ENCODE data around the gene RANBP3L. TPM values are rescaled to one million over a fixed set of nuclear protein-coding genes. Genes with fewer than 3 reads are reported as not detected.
"Not testable (repeated sequence)": the region's sequence is repeated elsewhere in the genome, so short reads cannot be mapped to it uniquely, and the experiment has no call there.

Gene RANBP3L
- total and polyA plus RNA-seq, 10 of the 15 experiments (the other 5 are each of a cell fraction or from before 2014, with no cell fraction given), result 0.02 to 0.29 (median 0.06) TPM; not detected in 4

DNA sequence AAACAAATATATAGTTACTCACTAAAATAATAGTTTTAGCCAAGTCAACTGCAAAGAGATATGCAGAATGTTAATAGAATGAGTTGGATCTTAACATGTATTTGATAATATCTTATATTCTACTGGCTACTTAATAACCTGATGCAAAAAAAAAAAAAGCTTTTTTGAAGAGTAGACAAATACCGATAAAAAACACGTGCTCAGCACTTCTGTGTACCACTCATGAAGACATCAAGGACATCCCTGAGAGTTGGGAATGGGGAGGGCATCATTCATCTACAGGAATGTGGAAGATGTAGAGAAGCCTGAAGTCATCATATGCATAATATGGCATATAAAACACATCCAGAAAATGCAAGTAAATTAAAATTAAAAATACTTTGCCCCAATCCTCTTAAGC lies 43.2 kb upstream of the RANBP3L start:
- no peak overlapping the region for H3K27ac ChIP-seq (ENCODE audit: control insufficient read depth, insufficient read depth)
- POLR2A ChIA-PET, result no interaction called here
- no peaks in the 10 kb centered on the region for H3K36me3 ChIP-seq (ENCODE audit: control insufficient read depth in 2 of 2, insufficient read depth in 2 of 2, low read length in 1 of 2)
- WGBS (ENCODE audit: insufficient coverage, insufficient replicate concordance, low lambda C conversion rate, missing lambda C conversion rate), result 47% methylated on average over 2 of the region's 2 CpGs
- SMC1A ChIA-PET (ENCODE audit: uncharacterized antibody, unreplicated experiment), result no interaction called here
- CTCF ChIA-PET, result interaction anchor here (0.6 to 1.1 kb wide), 2 partner anchors 13 to 163 kb away, joined by 3 read pairs; no protein-coding TSS in a partner anchor
- H3K27me3 ChIP-seq (replicated peaks in 1 of 2; ENCODE audit: control insufficient read depth in 2 of 2, insufficient read depth in 2 of 2, low read length in 1 of 2), result no peaks in the 10 kb centered on the region
- TF ChIP-seq CBX5 (IDR thresholded peaks at IDR 0.05; ENCODE audit: low read depth) (no peak), TARDBP (IDR thresholded peaks at IDR 0.05; ENCODE audit: borderline replicate concordance) (no peak), NFXL1 (IDR thresholded peaks at IDR 0.05; ENCODE audit: borderline replicate concordance) (no peak), RFX5 (IDR thresholded peaks at IDR 0.05; ENCODE audit: low read depth, low read length) (no peak), POLR2AphosphoS5 (IDR thresholded peaks at IDR 0.05; ENCODE audit: low read length) (no peak), NFYA (IDR thresholded peaks at IDR 0.05; ENCODE audit: borderline replicate concordance, low read depth, low read length) (no peak), CHD1 (IDR thresholded peaks at IDR 0.05; ENCODE audit: low read depth, low read length) (no peak), KLF5 (IDR thresholded peaks at IDR 0.05; ENCODE audit: partially characterized antibody) (no peak)
- ATAC-seq (no peak), FAIRE-seq (no peak), DNase-seq (ENCODE audit: low read depth, low spot score) (no peak)
- H3K9me3 ChIP-seq (replicated peaks; ENCODE audit: control insufficient read depth, insufficient read depth, low read length), result no peaks in the 10 kb centered on the region
- no TSS peak for BruUV-seq (replicated peaks)
- H2AFZ ChIP-seq (ENCODE audit: control insufficient read depth, low read depth, low read length), result no peak overlapping the region
- no peaks in the 10 kb centered on the region for H3K4me1 ChIP-seq (ENCODE audit: control insufficient read depth, insufficient read depth, low read length)
- in situ Hi-C loops (cut with MboI), result no loop called here
- H3K4me3 ChIP-seq, result no peak overlapping the region
- H4K20me1 ChIP-seq (ENCODE audit: control insufficient read depth, insufficient read depth), result no peaks in the 10 kb centered on the region
- RAD21 ChIA-PET (ENCODE audit: unreplicated experiment), result no interaction called here
- H3K4me2 ChIP-seq (ENCODE audit: control insufficient read depth, insufficient read depth), result no peak overlapping the region
- H3K9ac ChIP-seq (ENCODE audit: control insufficient read depth, insufficient read depth, low read length), result no peak overlapping the region
- no peaks in the 10 kb centered on the region for H3K79me2 ChIP-seq (ENCODE audit: control insufficient read depth, insufficient read depth, low read length)
- intact Hi-C loops (cut with micrococcal nuclease; ENCODE audit: unreplicated experiment), result no loop called here

DNA sequence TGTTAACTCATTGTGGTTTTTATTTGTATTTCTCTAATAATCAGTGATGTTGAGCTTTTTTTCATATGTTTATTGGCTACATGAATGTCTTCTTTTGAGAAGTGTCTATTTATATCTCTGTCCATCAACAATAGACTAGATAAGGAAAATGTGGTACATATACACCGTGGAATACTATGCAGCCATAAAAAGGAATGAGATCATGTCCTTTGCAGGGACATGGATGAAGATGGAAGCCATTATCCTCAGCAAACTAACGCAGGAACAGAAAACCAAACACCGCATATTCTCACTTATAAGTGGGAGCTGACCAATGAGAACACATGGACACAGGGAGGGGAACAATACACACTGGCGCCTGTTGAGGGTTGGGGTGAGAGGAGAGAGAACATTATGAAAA lies 40.0 kb upstream of the RANBP3L start:
- H3K4me1 ChIP-seq (ENCODE audit: control insufficient read depth, insufficient read depth, low read length); H3K4me2 ChIP-seq (ENCODE audit: control insufficient read depth, insufficient read depth); RAD21 ChIA-PET (ENCODE audit: unreplicated experiment); H3K27ac ChIP-seq (ENCODE audit: control insufficient read depth, insufficient read depth); ATAC-seq; DNase-seq (ENCODE audit: low read depth, low spot score); in situ Hi-C loops (cut with MboI); H3K9ac ChIP-seq (ENCODE audit: control insufficient read depth, insufficient read depth, low read length); H2AFZ ChIP-seq (ENCODE audit: control insufficient read depth, low read depth, low read length); CTCF ChIA-PET; H4K20me1 ChIP-seq (ENCODE audit: control insufficient read depth, insufficient read depth); H3K79me2 ChIP-seq (ENCODE audit: control insufficient read depth, insufficient read depth, low read length); SMC1A ChIA-PET (ENCODE audit: uncharacterized antibody, unreplicated experiment); H3K4me3 ChIP-seq; FAIRE-seq; intact Hi-C loops (cut with micrococcal nuclease; ENCODE audit: unreplicated experiment); H3K9me3 ChIP-seq (replicated peaks; ENCODE audit: control insufficient read depth, insufficient read depth, low read length); BruUV-seq (replicated peaks); POLR2A ChIA-PET; H3K27me3 ChIP-seq (replicated peaks in 1 of 2; ENCODE audit: control insufficient read depth in 2 of 2, insufficient read depth in 2 of 2, low read length in 1 of 2); H3K36me3 ChIP-seq (ENCODE audit: control insufficient read depth in 2 of 2, insufficient read depth in 2 of 2, low read length in 1 of 2): not testable (repeated sequence)
- WGBS (ENCODE audit: insufficient coverage, insufficient replicate concordance, low lambda C conversion rate, missing lambda C conversion rate), result 65% methylated on average over 4 of the region's 4 CpGs
